ENCODE data around the gene COL9A1. TPM values are rescaled to one million over a fixed set of nuclear protein-coding genes. Genes with fewer than 3 reads are reported as not detected.
A peak's percentile ranks its signal among the peaks of the same experiment; 100 is the strongest.

The COL9A1 gene
- total and polyA plus RNA-seq, 9 of the 15 experiments (the other 6 are each of a cell fraction or from before 2014, with no cell fraction given): 0.01 to 0.13 (median 0.06) TPM; not detected in 1

GRCh38 chr6:70336996-70337742 lies 34.3 kb upstream of the COL9A1 start (continued):
- TF ChIP-seq TEAD1 (CRISPR knock-in tag; IDR thresholded peaks at IDR 0.05) (peak in 1 of 2 experiments; percentile 93; a peak in 2 of 4 replicates), ILF3 (IDR thresholded peaks at IDR 0.05; ENCODE audit: borderline replicate concordance) (peak; percentile 93), NCOA4 (IDR thresholded peaks at IDR 0.05; ENCODE audit: partially characterized antibody) (peak; percentile 95), ETV5 (CRISPR knock-in tag; IDR thresholded peaks at IDR 0.05; ENCODE audit: low read depth) (peak; percentile 97), EP400 (IDR thresholded peaks at IDR 0.05) (peak; percentile 58; the same call in 1 of the 2 replicates), CBX3 (IDR thresholded peaks at IDR 0.05; ENCODE audit: borderline replicate concordance in 1 of 2, low read length in 2 of 2) (peak in 1 of 2 experiments; percentile 85; a peak in 2 of 3 replicates), FOXM1 (IDR thresholded peaks at IDR 0.05; ENCODE audit: low read depth) (peak; percentile 100), FOXM1 (CRISPR knock-in tag; IDR thresholded peaks at IDR 0.05; ENCODE audit: low read depth) (no peak), MTA1 (IDR thresholded peaks at IDR 0.05; ENCODE audit: borderline replicate concordance) (peak; percentile 95), MEF2A (IDR thresholded peaks at IDR 0.05; ENCODE audit: control insufficient read depth, low read depth, low read length) (peak; percentile 62; the same call in 1 of the 2 replicates), NONO (IDR thresholded peaks at IDR 0.05; ENCODE audit: low read depth in 2 of 2, low read length in 1 of 2) (peak in 1 of 2 experiments; percentile 93; a peak in 2 of 4 replicates), GTF2F1 (IDR thresholded peaks at IDR 0.05; ENCODE audit: low read depth, low read length) (peak; percentile 60; the same call in 1 of the 2 replicates), RNF2 (IDR thresholded peaks at IDR 0.05) (peak; percentile 97), LCOR (CRISPR knock-in tag; IDR thresholded peaks at IDR 0.05) (no peak), IRF2 (CRISPR knock-in tag; IDR thresholded peaks at IDR 0.05) (no peak), HBP1 (CRISPR knock-in tag; IDR thresholded peaks at IDR 0.05) (peak; percentile 89), ZNF23 (CRISPR knock-in tag; IDR thresholded peaks at IDR 0.05) (peak; percentile 34; the same call in 1 of the 2 replicates), NKRF (IDR thresholded peaks at IDR 0.05; ENCODE audit: borderline replicate concordance) (no peak; the same call in 1 of the 2 replicates), POLR2AphosphoS5 (IDR thresholded peaks at IDR 0.05; ENCODE audit: control insufficient read depth, insufficient read depth, low read depth, low read length) (peak; percentile 100), C11orf30 (IDR thresholded peaks at IDR 0.05; ENCODE audit: low read depth) (peak; percentile 92), MTA3 (IDR thresholded peaks at IDR 0.05; ENCODE audit: borderline replicate concordance) (peak; percentile 92), ZNF77 (CRISPR knock-in tag; IDR thresholded peaks at IDR 0.05) (no peak), CREM (IDR thresholded peaks at IDR 0.05; ENCODE audit: low read depth) (peak; percentile 91), FOXJ2 (tag; IDR thresholded peaks at IDR 0.05) (peak; percentile 97)
- TF ChIP-seq, protein P1, sequence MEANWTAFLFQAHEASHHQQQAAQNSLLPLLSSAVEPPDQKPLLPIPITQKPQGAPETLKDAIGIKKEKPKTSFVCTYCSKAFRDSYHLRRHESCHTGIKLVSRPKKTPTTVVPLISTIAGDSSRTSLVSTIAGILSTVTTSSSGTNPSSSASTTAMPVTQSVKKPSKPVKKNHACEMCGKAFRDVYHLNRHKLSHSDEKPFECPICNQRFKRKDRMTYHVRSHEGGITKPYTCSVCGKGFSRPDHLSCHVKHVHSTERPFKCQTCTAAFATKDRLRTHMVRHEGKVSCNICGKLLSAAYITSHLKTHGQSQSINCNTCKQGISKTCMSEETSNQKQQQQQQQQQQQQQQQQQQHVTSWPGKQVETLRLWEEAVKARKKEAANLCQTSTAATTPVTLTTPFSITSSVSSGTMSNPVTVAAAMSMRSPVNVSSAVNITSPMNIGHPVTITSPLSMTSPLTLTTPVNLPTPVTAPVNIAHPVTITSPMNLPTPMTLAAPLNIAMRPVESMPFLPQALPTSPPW (CRISPR knock-in tag; IDR thresholded peaks at IDR 0.05): peak; percentile 79

All from K562 (cell line).